IMR-90 (cell line): ENCODE data around the gene PC. TPM values are rescaled to one million over a fixed set of nuclear protein-coding genes. Genes with fewer than 3 reads are reported as not detected.
A peak's percentile ranks its signal among the peaks of the same experiment; 100 is the strongest.

ENCODE experiments used
- ATAC-seq: fragments of 200-7000 bp; cut with Tn5 transposase; 2 replicates; pipeline ENCODE4 v1.9.1; 2020; ENCODE audit warnings: low read depth, mild to moderate bottlenecking, moderate library complexity
- BruUV-seq: library from RNA; stranded (reverse); fragments of 400-500 nt; replicated peaks from 2 replicates; lab custom pipeline; 2021; lab: Mats Ljungman, UMichigan
- CTCF ChIA-PET: fragments of 300-600 bp; formaldehyde crosslinking; extraction: SDS; loops from one replicate; lab custom pipeline; 2021; ENCODE audit warnings: antibody characterized with exemption; lab: Yijun Ruan, JAX
- POLR2A ChIA-PET: fragments of 300-600 bp; sonication (Branson Sonifier 250); formaldehyde crosslinking; loops from one replicate; lab custom pipeline; 2022; ENCODE audit warnings: antibody characterized with exemption; ENCODE audit not compliant: unreplicated experiment; lab: Charles Lee
- DNase-seq: peaks from one replicate; pipeline ENCODE4 v3.0.0; 2013
- H2AFZ ChIP-seq: replicated peaks from 2 replicates; pipeline ENCODE3; 2013; ENCODE audit warnings: low read length, mild to moderate bottlenecking; ENCODE audit not compliant: poor library complexity
- H2AK5ac ChIP-seq: 2 replicates; pipeline ENCODE4 v1.6.1; 2013; ENCODE audit warnings: low read depth, low read length, inconsistent platforms
- H2AK9ac ChIP-seq: replicated peaks from 2 replicates; pipeline ENCODE3; 2013; ENCODE audit warnings: mild to moderate bottlenecking, low read depth, low read length, moderate library complexity; ENCODE audit not compliant: poor library complexity
- H2BK120ac ChIP-seq: 2 replicates; pipeline ENCODE4 v1.6.1; 2013; ENCODE audit warnings: low read depth, low read length, inconsistent platforms
- H2BK15ac ChIP-seq: 3 replicates; pipeline ENCODE4 v1.6.1; 2013; ENCODE audit warnings: low read depth, low read length, inconsistent platforms
- H2BK20ac ChIP-seq: 2 replicates; pipeline ENCODE4 v1.6.1; 2013; ENCODE audit warnings: low read depth, mild to moderate bottlenecking, inconsistent platforms, low read length, moderate library complexity
- H2BK5ac ChIP-seq: 2 replicates; pipeline ENCODE4 v1.6.1; 2013; ENCODE audit warnings: mild to moderate bottlenecking, low read depth, low read length, inconsistent platforms; ENCODE audit not compliant: poor library complexity, severe bottlenecking
- H3K14ac ChIP-seq: replicated peaks from 2 replicates; pipeline ENCODE4 v1.6.1; 2013; ENCODE audit warnings: low read depth, low read length, inconsistent platforms
- H3K18ac ChIP-seq: 2 replicates; pipeline ENCODE4 v1.6.1; 2013; ENCODE audit warnings: low read depth, low read length, control low read depth
- H3K23ac ChIP-seq: 2 replicates; pipeline ENCODE4 v1.6.1; 2013; ENCODE audit warnings: low read depth, low read length, inconsistent platforms
- H3K27ac ChIP-seq: 2 replicates; pipeline ENCODE4 v1.5.1; 2013; ENCODE audit warnings: mild to moderate bottlenecking, control low read depth, low read length; ENCODE audit not compliant: insufficient read depth
- H3K27me3 ChIP-seq: 2 replicates; pipeline ENCODE4 v1.6.1; 2013; ENCODE audit warnings: low read length; ENCODE audit not compliant: control insufficient read depth, insufficient read depth
- H3K36me3 ChIP-seq: 2 replicates; pipeline ENCODE4 v1.6.1; 2013; ENCODE audit warnings: low read length, mixed read lengths; ENCODE audit not compliant: control insufficient read depth, insufficient read depth
- H3K4ac ChIP-seq: 2 replicates; pipeline ENCODE4 v1.6.1; 2013; ENCODE audit warnings: low read depth, low read length, inconsistent platforms
- H3K4me1 ChIP-seq: 2 replicates; pipeline ENCODE4 v1.6.1; 2013; ENCODE audit warnings: low read length, mixed read lengths; ENCODE audit not compliant: control insufficient read depth, insufficient read depth
- H3K4me2 ChIP-seq: 2 replicates; pipeline ENCODE4 v1.6.1; 2013; ENCODE audit warnings: low read depth, mild to moderate bottlenecking, control low read depth, low read length, moderate library complexity
- H3K4me3 ChIP-seq: 2 replicates; pipeline ENCODE4 v1.5.1; 2013; ENCODE audit warnings: low read depth, mild to moderate bottlenecking, control low read depth, low read length, moderate library complexity; ENCODE audit not compliant: insufficient read depth
- H3K56ac ChIP-seq: 2 replicates; pipeline ENCODE4 v1.6.1; 2013; ENCODE audit warnings: low read length, inconsistent platforms; ENCODE audit not compliant: insufficient read depth; ENCODE audit errors: extremely low read depth
- H3K79me1 ChIP-seq, 2 experiments: 2 replicates each; pipeline ENCODE4 v1.6.1; 2013; ENCODE audit warnings: low read length in 2 of 2, inconsistent platforms in 1 of 2, low read depth in 1 of 2
- H3K9ac ChIP-seq: 2 replicates; pipeline ENCODE4 v1.6.1; 2013; ENCODE audit warnings: low read depth, low read length, control low read depth
- H3K9me1 ChIP-seq: 2 replicates; pipeline ENCODE4 v1.6.1; 2013; ENCODE audit warnings: low read length, inconsistent platforms; ENCODE audit not compliant: insufficient read depth
- H3K9me3 ChIP-seq: 2 replicates; pipeline ENCODE4 v1.6.1; 2013; ENCODE audit warnings: low read length; ENCODE audit not compliant: control insufficient read depth, insufficient read depth
- H4K20me1 ChIP-seq: 2 replicates; pipeline ENCODE4 v1.6.1; 2013; ENCODE audit warnings: low read length, inconsistent platforms; ENCODE audit not compliant: insufficient read depth
- H4K5ac ChIP-seq: 2 replicates; pipeline ENCODE4 v1.6.1; 2013; ENCODE audit warnings: mild to moderate bottlenecking, low read depth, low read length, control low read depth
- H4K8ac ChIP-seq, 2 experiments: 2 replicates each; pipeline ENCODE4 v1.6.1; 2013; ENCODE audit warnings: low read depth in 2 of 2, low read length in 2 of 2, control low read depth in 1 of 2, inconsistent platforms in 1 of 2
- H4K91ac ChIP-seq: 2 replicates; pipeline ENCODE4 v1.6.1; 2013; ENCODE audit warnings: low read depth, low read length, inconsistent platforms; ENCODE audit not compliant: insufficient read depth
- BHLHE40 ChIP-seq: fragments of 150-350 bp; IDR thresholded peaks from 2 replicates; pipeline ENCODE4 v1.6.1; 2016; ENCODE audit warnings: mild to moderate bottlenecking, low read depth, low read length
- CEBPB ChIP-seq: IDR thresholded peaks from 2 replicates; pipeline ENCODE4 v1.6.1; 2012; ENCODE audit warnings: low read depth, low read length, improper control_type of control experiment
- CHD1 ChIP-seq: IDR thresholded peaks from 2 replicates; pipeline ENCODE4 v1.6.1; 2012; ENCODE audit warnings: low read depth, low read length, improper control_type of control experiment
- FOS ChIP-seq: fragments of 150-350 bp; IDR thresholded peaks from 2 replicates; pipeline ENCODE4 v1.6.1; 2016; ENCODE audit warnings: low read depth, low read length
- MAFK ChIP-seq: IDR thresholded peaks from 2 replicates; pipeline ENCODE4 v1.6.1; 2012; ENCODE audit warnings: low read depth, low read length, improper control_type of control experiment
- MAZ ChIP-seq: IDR thresholded peaks from 2 replicates; pipeline ENCODE4 v1.6.1; 2012; ENCODE audit warnings: low read depth, mild to moderate bottlenecking, low read length, improper control_type of control experiment, moderate library complexity, borderline replicate concordance
- MXI1 ChIP-seq: IDR thresholded peaks from 2 replicates; pipeline ENCODE4 v1.6.1; 2012; ENCODE audit warnings: low read depth, mild to moderate bottlenecking, low read length, moderate library complexity, borderline replicate concordance
- NFE2L2 ChIP-seq: fragments of 150-350 bp; IDR thresholded peaks from 2 replicates; pipeline ENCODE4 v1.6.1; 2016; ENCODE audit warnings: low read depth, mild to moderate bottlenecking, low read length
- POLR2A ChIP-seq: IDR thresholded peaks from 2 replicates; pipeline ENCODE4 v1.6.1; 2012; ENCODE audit warnings: mild to moderate bottlenecking, low read depth, low read length
- RAD21 ChIP-seq: IDR thresholded peaks from 2 replicates; pipeline ENCODE4 v1.6.1; 2012; ENCODE audit warnings: low read length, improper control_type of control experiment
- RCOR1 ChIP-seq: IDR thresholded peaks from 2 replicates; pipeline ENCODE4 v1.6.1; 2012; ENCODE audit warnings: mild to moderate bottlenecking, low read length, improper control_type of control experiment; ENCODE audit not compliant: insufficient replicate concordance
- RFX5 ChIP-seq: IDR thresholded peaks from 2 replicates; pipeline ENCODE4 v1.8.0; 2012; ENCODE audit warnings: low read depth, mild to moderate bottlenecking, low read length, moderate library complexity
- SMC3 ChIP-seq: fragments of 150-350 bp; IDR thresholded peaks from 2 replicates; pipeline ENCODE4 v1.6.1; 2016; ENCODE audit warnings: low read depth, mild to moderate bottlenecking, antibody characterized with exemption, low read length, moderate library complexity
- WGBS, 2 experiments: methylation state at CpG; one replicate each; pipeline versions ENCODE4 v1.1.5 to v1.1.7; 2013; ENCODE audit warnings: missing lambda C conversion rate in 2 of 2; ENCODE audit not compliant: insufficient read length in 1 of 2; ENCODE audit errors: extremely low coverage in 2 of 2; 5-methylcytosine and 5-hydroxymethylcytosine counted together
- dilution Hi-C: fragments of 300-500 bp; cut with HindIII; formaldehyde crosslinking; loops from one replicate; pipeline ENCODE4 v1.14.3; 2018; ENCODE audit warnings: low sequenced_read_pairs; ENCODE audit not compliant: unreplicated experiment
- in situ Hi-C: fragments of 300-500 bp; cut with MboI; formaldehyde crosslinking; loops from 3 replicates; pipeline ENCODE4 v1.14.3; 2019; ENCODE audit warnings: low sequenced_read_pairs, inconsistent platforms, mixed read lengths
- intact Hi-C: fragments of 100-400 bp; cut with micrococcal nuclease; formaldehyde crosslinking; loops from 2 replicates; pipeline ENCODE4 v1.10.0; 2022
- polyA plus RNA-seq, 3 experiments: library from polyadenylated mRNA; depleted of rRNA; stranded (reverse); fragments of >200 nt; gene quantifications; 2 replicates each; pipeline ENCODE4 v1.2.3, GENCODE V29; 2012; ENCODE audit warnings: low replicate concordance in 1 of 3
- total RNA-seq: library from RNA; depleted of rRNA; stranded (reverse); fragments of >200 nt; gene quantifications from 2 replicates; pipeline ENCODE4 v1.2.3, GENCODE V29; 2012
- TF ChIP-seq, protein P1 (sequence below): fragments of 150-350 bp; IDR thresholded peaks from 2 replicates; pipeline ENCODE4 v1.6.1; 2017; ENCODE audit warnings: mild to moderate bottlenecking, antibody characterized with exemption, low read length, low read depth
- TF ChIP-seq, protein P2 (sequence below): fragments of 150-350 bp; IDR thresholded peaks from 2 replicates; pipeline ENCODE4 v1.6.1; 2016; ENCODE audit warnings: low read depth, mild to moderate bottlenecking, low read length, moderate library complexity, borderline replicate concordance

PC gene
- total and polyA plus RNA-seq, 2 of the 4 experiments (the other 2 are of a cell fraction): 13.6 to 15.7 TPM

DNA sequence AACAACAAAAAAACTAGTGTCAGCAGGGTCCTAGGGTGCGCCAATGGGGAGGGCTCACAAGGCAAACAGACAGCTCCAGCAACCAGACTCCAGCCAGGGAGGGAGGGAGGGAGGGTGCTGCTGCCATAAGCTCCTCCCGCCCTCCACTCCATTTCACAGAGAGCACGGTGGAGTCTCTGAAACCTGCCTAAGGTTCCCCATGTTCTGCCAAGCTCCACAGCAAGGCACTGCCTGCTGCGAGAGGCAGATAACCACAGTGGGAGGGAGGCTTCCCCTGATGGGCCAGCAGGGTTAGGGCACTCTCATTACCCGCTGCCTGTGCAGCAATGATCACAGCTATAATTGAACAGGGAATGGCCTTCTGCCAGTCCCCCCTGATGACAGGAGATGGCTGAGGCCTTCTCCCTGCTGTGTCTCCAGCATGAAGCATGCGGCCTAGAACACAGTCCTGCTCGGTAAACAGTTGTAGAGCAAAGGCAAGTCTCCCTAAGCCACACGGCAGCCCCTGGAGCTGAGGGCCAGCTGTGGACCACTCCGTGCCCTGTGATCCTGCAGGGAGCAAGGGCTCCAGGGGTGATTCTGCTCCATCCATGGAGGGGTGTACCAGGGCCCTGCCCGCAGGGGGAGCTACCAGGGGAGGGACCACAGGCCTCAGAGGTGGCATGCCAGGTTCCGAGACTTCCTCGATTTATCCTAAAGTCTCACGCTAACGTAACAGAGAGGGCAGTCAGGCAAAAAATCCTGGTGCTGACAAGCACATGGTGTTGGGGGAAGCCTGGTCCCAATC lies 42.9 kb downstream of the PC start:
- H3K18ac ChIP-seq: no peak overlapping the region
- WGBS, 2 experiments: 84% methylated on average over 9 of the region's 14 CpGs; no CpG with 5 or more reads in 1 of the 2 experiments
- in situ Hi-C loops (no loop called here), dilution Hi-C loops (no loop called here), intact Hi-C loops (no loop called here)
- no peak overlapping the region for H4K8ac ChIP-seq
- H4K20me1 ChIP-seq: no peaks in the 10 kb centered on the region
- no peak overlapping the region for H3K9ac ChIP-seq
- H2BK5ac ChIP-seq: no peak overlapping the region
- ATAC-seq (no peak), DNase-seq (no peak)
- no peak overlapping the region for H4K5ac ChIP-seq
- no peak overlapping the region for H3K27ac ChIP-seq
- peaks cover 10% of the 10 kb centered on the region; the same call in 1 of the 2 replicates for H3K36me3 ChIP-seq
- H4K91ac ChIP-seq: no peak overlapping the region
- H2AK9ac ChIP-seq: peak overlapping the region; percentile 23
- peaks cover 3 to 6% of the 10 kb centered on the region in 2 experiments; a peak in 2 of 4 replicates for H3K79me1 ChIP-seq
- H3K27me3 ChIP-seq: no peaks in the 10 kb centered on the region
- no peak overlapping the region for H2AK5ac ChIP-seq
- no peak overlapping the region for H2BK20ac ChIP-seq
- no peak overlapping the region for H3K23ac ChIP-seq
- H2BK120ac ChIP-seq: no peak overlapping the region
- peaks cover 5% of the 10 kb centered on the region; the same call in 1 of the 2 replicates for H3K4me1 ChIP-seq
- CTCF ChIA-PET: no interaction called here
- H3K56ac ChIP-seq: no peak overlapping the region
- no peak overlapping the region; the same call in 1 of the 2 replicates for H3K14ac ChIP-seq
- H2AFZ ChIP-seq: no peak overlapping the region
- no peak overlapping the region for H2BK15ac ChIP-seq
- no peaks in the 10 kb centered on the region for H3K9me3 ChIP-seq
- no peak overlapping the region for H3K4ac ChIP-seq
- BruUV-seq: no TSS peak
- POLR2A ChIA-PET: no interaction called here
- 0 out of 2 replicates have a peak, but pooled peaks cover 5% of the 10 kb centered on the region for H3K9me1 ChIP-seq
- H3K4me3 ChIP-seq: no peak overlapping the region
- H3K4me2 ChIP-seq: no peak overlapping the region
- TF ChIP-seq CHD1: no peak
- TF ChIP-seq MAZ: no peak
- no peak for TF ChIP-seq POLR2A
- TF ChIP-seq BHLHE40: no peak
- TF ChIP-seq, protein P1, sequence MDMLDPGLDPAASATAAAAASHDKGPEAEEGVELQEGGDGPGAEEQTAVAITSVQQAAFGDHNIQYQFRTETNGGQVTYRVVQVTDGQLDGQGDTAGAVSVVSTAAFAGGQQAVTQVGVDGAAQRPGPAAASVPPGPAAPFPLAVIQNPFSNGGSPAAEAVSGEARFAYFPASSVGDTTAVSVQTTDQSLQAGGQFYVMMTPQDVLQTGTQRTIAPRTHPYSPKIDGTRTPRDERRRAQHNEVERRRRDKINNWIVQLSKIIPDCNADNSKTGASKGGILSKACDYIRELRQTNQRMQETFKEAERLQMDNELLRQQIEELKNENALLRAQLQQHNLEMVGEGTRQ: no peak
- TF ChIP-seq, protein P2, sequence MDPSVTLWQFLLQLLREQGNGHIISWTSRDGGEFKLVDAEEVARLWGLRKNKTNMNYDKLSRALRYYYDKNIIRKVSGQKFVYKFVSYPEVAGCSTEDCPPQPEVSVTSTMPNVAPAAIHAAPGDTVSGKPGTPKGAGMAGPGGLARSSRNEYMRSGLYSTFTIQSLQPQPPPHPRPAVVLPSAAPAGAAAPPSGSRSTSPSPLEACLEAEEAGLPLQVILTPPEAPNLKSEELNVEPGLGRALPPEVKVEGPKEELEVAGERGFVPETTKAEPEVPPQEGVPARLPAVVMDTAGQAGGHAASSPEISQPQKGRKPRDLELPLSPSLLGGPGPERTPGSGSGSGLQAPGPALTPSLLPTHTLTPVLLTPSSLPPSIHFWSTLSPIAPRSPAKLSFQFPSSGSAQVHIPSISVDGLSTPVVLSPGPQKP: no peak
- TF ChIP-seq CEBPB: no peak
- no peak for TF ChIP-seq MAFK
- no peak for TF ChIP-seq MXI1
- TF ChIP-seq NFE2L2: no peak
- TF ChIP-seq SMC3: no peak
- TF ChIP-seq RFX5: no peak
- TF ChIP-seq FOS: no peak
- no peak for TF ChIP-seq RAD21
- no peak for TF ChIP-seq RCOR1
